OCI-LY7 (cell line): ENCODE data around the gene SLC50A1. TPM values are rescaled to one million over a fixed set of nuclear protein-coding genes. Genes with fewer than 3 reads are reported as not detected.

ENCODE experiments used
- BruUV-seq: library from RNA; stranded (reverse); fragments of 400-500 nt; replicated peaks from 2 replicates; lab custom pipeline; 2021; lab: Mats Ljungman, UMichigan
- CTCF ChIA-PET: fragments of 300-600 bp; sonication (Branson Sonifier 250); formaldehyde crosslinking; loops from one replicate; lab custom pipeline; 2022; ENCODE audit warnings: antibody characterized with exemption; ENCODE audit not compliant: unreplicated experiment; lab: Charles Lee
- POLR2A ChIA-PET: fragments of 300-600 bp; sonication (Branson Sonifier 250); formaldehyde crosslinking; loops from one replicate; lab custom pipeline; 2022; ENCODE audit warnings: antibody characterized with exemption; lab: Charles Lee
- DNase-seq: peaks from one replicate; pipeline ENCODE4 v3.0.0-alpha.2; 2015; ENCODE audit warnings: low spot score
- H2AFZ ChIP-seq: fragments of 200-600 bp; sonication (generic), shearing (Covaris generic); 2 replicates; pipeline ENCODE4 v1.6.1; 2014; ENCODE audit warnings: mild to moderate bottlenecking, antibody characterized with exemption, low read length, moderate library complexity
- H3K27ac ChIP-seq: fragments of 200-600 bp; sonication (generic); 2 replicates; pipeline ENCODE4 v1.5.1; 2014; ENCODE audit warnings: mixed run types, low read depth, mild to moderate bottlenecking, moderate library complexity, low read length, inconsistent platforms; ENCODE audit not compliant: poor library complexity, severe bottlenecking
- H3K36me3 ChIP-seq: fragments of 200-600 bp; sonication (generic); 2 replicates; pipeline ENCODE4 v1.6.1; 2014; ENCODE audit warnings: mild to moderate bottlenecking, antibody characterized with exemption, low read length, moderate library complexity, mixed read lengths; ENCODE audit not compliant: insufficient read depth
- H3K4me1 ChIP-seq: fragments of 200-600 bp; sonication (generic); 2 replicates; pipeline ENCODE4 v1.5.1; 2014; ENCODE audit warnings: mild to moderate bottlenecking, low read length; ENCODE audit not compliant: insufficient read depth, poor library complexity, severe bottlenecking
- H3K4me2 ChIP-seq: fragments of 200-600 bp; sonication (generic); 2 replicates; pipeline ENCODE4 v1.6.1; 2014; ENCODE audit warnings: mild to moderate bottlenecking, low read length
- H3K4me3 ChIP-seq: fragments of 200-600 bp; sonication (generic); 2 replicates; pipeline ENCODE4 v1.5.1; 2014; ENCODE audit warnings: mild to moderate bottlenecking, low read depth, low read length; ENCODE audit not compliant: poor library complexity, severe bottlenecking
- H3K79me2 ChIP-seq: fragments of 200-600 bp; sonication (generic); 2 replicates; pipeline ENCODE4 v1.6.1; 2016; ENCODE audit warnings: low read depth, mild to moderate bottlenecking, low read length, moderate library complexity, mixed read lengths; ENCODE audit not compliant: insufficient read depth
- H3K9me2 ChIP-seq: fragments of 200-600 bp; sonication (generic); 2 replicates; pipeline ENCODE4 v1.6.1; 2016; ENCODE audit warnings: mild to moderate bottlenecking, low read length, mixed read lengths; ENCODE audit not compliant: insufficient read depth
- H3K9me3 ChIP-seq: fragments of 200-600 bp; sonication (generic); 2 replicates; pipeline ENCODE4 v1.6.1; 2014; ENCODE audit warnings: mild to moderate bottlenecking, mixed run types, low read length, mixed read lengths
- H4K20me1 ChIP-seq: fragments of 200-600 bp; sonication (generic); 2 replicates; pipeline ENCODE4 v1.6.1; 2014; ENCODE audit warnings: mild to moderate bottlenecking, antibody characterized with exemption, low read length, moderate library complexity, mixed read lengths; ENCODE audit not compliant: insufficient read depth
- EZH2phosphoT487 ChIP-seq: fragments of 200-600 bp; sonication (generic); IDR thresholded peaks from 2 replicates; pipeline ENCODE4 v1.6.1; 2018; ENCODE audit warnings: low read depth, borderline replicate concordance, mild to moderate bottlenecking, mixed run types, antibody characterized with exemption, low read length, moderate library complexity, mixed read lengths
- intact Hi-C: fragments of 100-400 bp; cut with micrococcal nuclease; formaldehyde crosslinking; loops from one replicate; pipeline ENCODE4 v1.10.0; 2022; ENCODE audit not compliant: unreplicated experiment
- total RNA-seq, 2 experiments: library from RNA; depleted of rRNA in 1 of 2; stranded (reverse); fragments of >200 nt in 1 of 2; shearing (Covaris generic) in 1 of 2; gene quantifications; 2 replicates each; pipeline ENCODE4 v1.2.3, GENCODE V29; 2014 to 2022
- TF ChIP-seq, protein P1 (sequence below): fragments of 200-600 bp; sonication (generic); conservative IDR thresholded peaks from 2 replicates; pipeline ENCODE4 v1.5.1; 2014; ENCODE audit warnings: mild to moderate bottlenecking, antibody characterized with exemption, low read length, moderate library complexity, mixed read lengths

The SLC50A1 gene
- total RNA-seq, 2 experiments from 2014 or later: 12.3 to 46.1 TPM

DNA sequence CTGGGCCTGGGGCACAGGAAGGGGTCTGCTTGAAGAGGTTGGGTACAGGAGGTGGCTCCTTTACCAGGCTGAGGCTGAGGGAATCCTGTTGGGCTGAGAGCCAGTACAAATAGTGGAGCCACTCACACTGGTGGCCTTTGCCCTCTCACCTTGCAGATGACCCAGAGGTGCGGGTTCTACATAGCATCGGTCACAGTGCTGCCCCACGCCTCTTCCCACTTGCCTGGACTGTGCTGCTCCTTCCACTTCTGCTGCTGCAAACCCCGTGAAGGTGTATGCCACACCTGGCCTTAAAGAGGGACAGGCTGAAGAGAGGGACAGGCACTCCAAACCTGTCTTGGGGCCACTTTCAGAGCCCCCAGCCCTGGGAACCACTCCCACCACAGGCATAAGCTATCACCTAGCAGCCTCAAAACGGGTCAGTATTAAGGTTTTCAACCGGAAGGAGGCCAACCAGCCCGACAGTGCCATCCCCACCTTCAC, 1.8 kb upstream of the SLC50A1 start:
- DNase-seq: no peak
- H3K4me2 ChIP-seq: no peak overlapping the region
- POLR2A ChIA-PET: interaction anchor here (0.6 to 1.4 kb wide), 2 partner anchors 17 to 25 kb away, joined by 3 read pairs; no protein-coding TSS in a partner anchor
- peaks cover 23% of the 10 kb centered on the region for H3K4me1 ChIP-seq
- no peaks in the 10 kb centered on the region; the same call in 1 of the 2 replicates for H3K79me2 ChIP-seq
- H4K20me1 ChIP-seq: no peaks in the 10 kb centered on the region
- CTCF ChIA-PET: no interaction called here
- no peaks in the 10 kb centered on the region for H3K9me2 ChIP-seq
- TF ChIP-seq, protein P1, sequence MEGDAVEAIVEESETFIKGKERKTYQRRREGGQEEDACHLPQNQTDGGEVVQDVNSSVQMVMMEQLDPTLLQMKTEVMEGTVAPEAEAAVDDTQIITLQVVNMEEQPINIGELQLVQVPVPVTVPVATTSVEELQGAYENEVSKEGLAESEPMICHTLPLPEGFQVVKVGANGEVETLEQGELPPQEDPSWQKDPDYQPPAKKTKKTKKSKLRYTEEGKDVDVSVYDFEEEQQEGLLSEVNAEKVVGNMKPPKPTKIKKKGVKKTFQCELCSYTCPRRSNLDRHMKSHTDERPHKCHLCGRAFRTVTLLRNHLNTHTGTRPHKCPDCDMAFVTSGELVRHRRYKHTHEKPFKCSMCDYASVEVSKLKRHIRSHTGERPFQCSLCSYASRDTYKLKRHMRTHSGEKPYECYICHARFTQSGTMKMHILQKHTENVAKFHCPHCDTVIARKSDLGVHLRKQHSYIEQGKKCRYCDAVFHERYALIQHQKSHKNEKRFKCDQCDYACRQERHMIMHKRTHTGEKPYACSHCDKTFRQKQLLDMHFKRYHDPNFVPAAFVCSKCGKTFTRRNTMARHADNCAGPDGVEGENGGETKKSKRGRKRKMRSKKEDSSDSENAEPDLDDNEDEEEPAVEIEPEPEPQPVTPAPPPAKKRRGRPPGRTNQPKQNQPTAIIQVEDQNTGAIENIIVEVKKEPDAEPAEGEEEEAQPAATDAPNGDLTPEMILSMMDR: no peak
- TF ChIP-seq EZH2phosphoT487: no peak
- H2AFZ ChIP-seq: no peak overlapping the region
- intact Hi-C loops: no loop called here
- no peaks in the 10 kb centered on the region for H3K9me3 ChIP-seq
- BruUV-seq: no TSS peak
- H3K4me3 ChIP-seq: no peak overlapping the region
- peaks cover 12% of the 10 kb centered on the region; the same call in 1 of the 2 replicates for H3K36me3 ChIP-seq
- H3K27ac ChIP-seq: no peak overlapping the region

DNA sequence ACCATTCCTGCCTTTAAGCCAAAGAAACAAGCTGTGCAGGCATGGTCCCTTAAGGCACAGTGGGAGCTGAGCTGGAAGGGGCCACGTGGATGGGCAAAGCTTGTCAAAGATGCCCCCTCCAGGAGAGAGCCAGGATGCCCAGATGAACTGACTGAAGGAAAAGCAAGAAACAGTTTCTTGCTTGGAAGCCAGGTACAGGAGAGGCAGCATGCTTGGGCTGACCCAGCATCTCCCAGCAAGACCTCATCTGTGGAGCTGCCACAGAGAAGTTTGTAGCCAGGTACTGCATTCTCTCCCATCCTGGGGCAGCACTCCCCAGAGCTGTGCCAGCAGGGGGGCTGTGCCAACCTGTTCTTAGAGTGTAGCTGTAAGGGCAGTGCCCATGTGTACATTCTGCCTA, 1.3 kb upstream of the SLC50A1 start:
- H2AFZ ChIP-seq: no peak overlapping the region
- no peak overlapping the region for H3K27ac ChIP-seq
- H3K4me1 ChIP-seq: peaks cover 25% of the 10 kb centered on the region
- intact Hi-C loops: no loop called here
- BruUV-seq: no TSS peak
- H3K9me2 ChIP-seq: no peaks in the 10 kb centered on the region
- peak overlapping the region; percentile 91 for H3K4me2 ChIP-seq
- peak overlapping the region; percentile 81 for H3K4me3 ChIP-seq
- H3K36me3 ChIP-seq: peaks cover 13% of the 10 kb centered on the region; the same call in 1 of the 2 replicates
- H4K20me1 ChIP-seq: no peaks in the 10 kb centered on the region
- POLR2A ChIA-PET: interaction anchor here (0.6 to 1.4 kb wide), 3 partner anchors 17 to 90 kb away, joined by 3 read pairs; no protein-coding TSS in a partner anchor
- TF ChIP-seq, protein P1: no peak
- TF ChIP-seq EZH2phosphoT487: no peak
- H3K79me2 ChIP-seq: no peaks in the 10 kb centered on the region; the same call in 1 of the 2 replicates
- CTCF ChIA-PET: no interaction called here
- no peaks in the 10 kb centered on the region for H3K9me3 ChIP-seq
- DNase-seq: no peak

DNA sequence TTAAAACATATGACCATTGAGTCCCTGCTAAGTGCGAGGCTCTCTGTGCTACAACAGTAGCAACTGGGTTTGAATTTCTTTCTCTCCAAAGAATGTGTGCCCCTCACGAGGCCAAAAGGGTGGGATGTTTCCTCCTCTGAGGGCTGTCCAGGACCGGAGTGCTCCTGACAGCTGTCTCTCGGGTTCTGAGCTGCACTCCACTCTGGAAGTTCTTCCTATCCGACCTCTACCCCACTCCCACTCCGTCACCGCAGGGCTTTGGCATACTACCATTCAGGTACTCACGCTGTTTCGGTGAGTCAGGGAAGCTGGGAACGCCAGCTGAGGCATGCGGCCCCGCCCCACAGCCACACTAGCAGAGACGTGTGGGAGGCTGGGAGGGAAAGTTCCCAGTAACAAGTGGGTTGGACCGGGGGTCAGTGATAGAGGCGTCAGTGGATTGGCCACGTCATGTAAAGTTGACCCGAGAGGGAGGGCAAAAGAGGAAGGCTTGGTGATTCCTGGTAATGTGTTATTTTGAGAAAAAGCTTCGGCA, 705 bp upstream of the SLC50A1 start:
- intact Hi-C loops: no loop called here
- Histone ChIP-seq H3K27ac (peak overlapping the region; percentile 67), H3K36me3 (peaks cover 13% of the 10 kb centered on the region; the same call in 1 of the 2 replicates), H3K9me3 (no peaks in the 10 kb centered on the region), H3K79me2 (peaks cover 5% of the 10 kb centered on the region; the same call in 1 of the 2 replicates), H3K4me2 (peak overlapping the region; percentile 91), H3K4me3 (peak overlapping the region; percentile 81), H2AFZ (peak overlapping the region; percentile 65; the same call in 1 of the 2 replicates), H3K9me2 (no peaks in the 10 kb centered on the region), H3K4me1 (peaks cover 25% of the 10 kb centered on the region), H4K20me1 (no peaks in the 10 kb centered on the region)
- TSS peak; percentile 80 for BruUV-seq
- POLR2A ChIA-PET: interaction anchor here (0.6 to 1.4 kb wide), 2 partner anchors 16 to 89 kb away, joined by 3 read pairs; no protein-coding TSS in a partner anchor
- TF ChIP-seq, protein P1: no peak
- TF ChIP-seq EZH2phosphoT487: no peak
- CTCF ChIA-PET: no interaction called here
- no peak for DNase-seq
